AG09309 (cell line): Measurements from ENCODE around the gene FGD5.

Experiments used
- DNase-seq: peaks from one replicate; pipeline ENCODE4 v3.0.0-alpha.2; 2010; ENCODE audit warnings: low read depth
- H3K4me3 ChIP-seq: 2 replicates; pipeline ENCODE4 v1.5.1; 2011; ENCODE audit warnings: mild to moderate bottlenecking, low read depth, low read length, moderate library complexity; ENCODE audit not compliant: control insufficient read depth
- TF ChIP-seq, protein P1 (sequence below): IDR thresholded peaks from 2 replicates; pipeline ENCODE4 v1.5.1; 2011; ENCODE audit warnings: mild to moderate bottlenecking, low read depth, low read length, inconsistent platforms; ENCODE audit not compliant: insufficient read depth, control insufficient read depth; ENCODE audit errors: missing control alignments

Gene FGD5, protein sequence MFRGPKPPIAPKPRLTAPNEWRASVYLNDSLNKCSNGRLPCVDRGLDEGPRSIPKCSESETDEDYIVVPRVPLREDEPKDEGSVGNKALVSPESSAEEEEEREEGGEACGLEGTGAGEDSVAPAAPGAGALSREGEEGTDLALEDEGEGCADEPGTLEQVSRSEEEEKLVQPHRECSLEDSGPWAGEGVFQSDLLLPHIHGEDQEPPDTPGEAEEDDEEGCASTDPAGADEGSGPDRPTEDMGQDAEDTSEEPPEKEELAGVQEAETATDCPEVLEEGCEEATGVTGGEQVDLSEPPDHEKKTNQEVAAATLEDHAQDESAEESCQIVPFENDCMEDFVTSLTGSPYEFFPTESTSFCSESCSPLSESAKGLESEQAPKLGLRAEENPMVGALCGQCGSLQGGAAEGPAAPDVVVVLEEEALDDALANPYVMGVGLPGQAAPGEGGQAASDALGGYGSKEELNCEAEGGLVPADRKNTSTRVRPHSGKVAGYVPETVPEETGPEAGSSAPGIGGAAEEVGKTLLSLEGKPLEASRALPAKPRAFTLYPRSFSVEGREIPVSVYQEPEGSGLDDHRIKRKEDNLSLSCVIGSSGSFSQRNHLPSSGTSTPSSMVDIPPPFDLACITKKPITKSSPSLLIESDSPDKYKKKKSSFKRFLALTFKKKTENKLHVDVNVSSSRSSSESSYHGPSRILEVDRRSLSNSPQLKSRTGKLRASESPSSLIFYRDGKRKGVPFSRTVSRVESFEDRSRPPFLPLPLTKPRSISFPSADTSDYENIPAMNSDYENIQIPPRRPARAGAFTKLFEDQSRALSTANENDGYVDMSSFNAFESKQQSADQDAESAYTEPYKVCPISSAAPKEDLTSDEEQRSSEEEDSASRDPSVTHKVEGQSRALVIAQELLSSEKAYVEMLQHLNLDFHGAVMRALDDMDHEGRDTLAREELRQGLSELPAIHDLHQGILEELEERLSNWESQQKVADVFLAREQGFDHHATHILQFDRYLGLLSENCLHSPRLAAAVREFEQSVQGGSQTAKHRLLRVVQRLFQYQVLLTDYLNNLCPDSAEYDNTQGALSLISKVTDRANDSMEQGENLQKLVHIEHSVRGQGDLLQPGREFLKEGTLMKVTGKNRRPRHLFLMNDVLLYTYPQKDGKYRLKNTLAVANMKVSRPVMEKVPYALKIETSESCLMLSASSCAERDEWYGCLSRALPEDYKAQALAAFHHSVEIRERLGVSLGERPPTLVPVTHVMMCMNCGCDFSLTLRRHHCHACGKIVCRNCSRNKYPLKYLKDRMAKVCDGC (N-terminal part only)

GRCh38 chr3:14818804-14819500 is at the start of gene FGD5:
Gene FGD5, plus strand, starts transcription at chr3:14818962. Its CDS starts 110 bp downstream, at chr3:14819072.
- TF ChIP-seq, protein P1, sequence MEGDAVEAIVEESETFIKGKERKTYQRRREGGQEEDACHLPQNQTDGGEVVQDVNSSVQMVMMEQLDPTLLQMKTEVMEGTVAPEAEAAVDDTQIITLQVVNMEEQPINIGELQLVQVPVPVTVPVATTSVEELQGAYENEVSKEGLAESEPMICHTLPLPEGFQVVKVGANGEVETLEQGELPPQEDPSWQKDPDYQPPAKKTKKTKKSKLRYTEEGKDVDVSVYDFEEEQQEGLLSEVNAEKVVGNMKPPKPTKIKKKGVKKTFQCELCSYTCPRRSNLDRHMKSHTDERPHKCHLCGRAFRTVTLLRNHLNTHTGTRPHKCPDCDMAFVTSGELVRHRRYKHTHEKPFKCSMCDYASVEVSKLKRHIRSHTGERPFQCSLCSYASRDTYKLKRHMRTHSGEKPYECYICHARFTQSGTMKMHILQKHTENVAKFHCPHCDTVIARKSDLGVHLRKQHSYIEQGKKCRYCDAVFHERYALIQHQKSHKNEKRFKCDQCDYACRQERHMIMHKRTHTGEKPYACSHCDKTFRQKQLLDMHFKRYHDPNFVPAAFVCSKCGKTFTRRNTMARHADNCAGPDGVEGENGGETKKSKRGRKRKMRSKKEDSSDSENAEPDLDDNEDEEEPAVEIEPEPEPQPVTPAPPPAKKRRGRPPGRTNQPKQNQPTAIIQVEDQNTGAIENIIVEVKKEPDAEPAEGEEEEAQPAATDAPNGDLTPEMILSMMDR: no peak
- DNase-seq: no peak
- H3K4me3 ChIP-seq: no peak within 1 kb of the TSS

GRCh38 chr3:14769544-14770325 is 49.0 kb upstream of the FGD5 start:
- no peak overlapping the region for H3K4me3 ChIP-seq
- no peak for DNase-seq
- TF ChIP-seq, protein P1: no peak

GRCh38 chr3:14770591-14770990 is 48.2 kb upstream of the FGD5 start:
- DNase-seq: no peak

DNA sequence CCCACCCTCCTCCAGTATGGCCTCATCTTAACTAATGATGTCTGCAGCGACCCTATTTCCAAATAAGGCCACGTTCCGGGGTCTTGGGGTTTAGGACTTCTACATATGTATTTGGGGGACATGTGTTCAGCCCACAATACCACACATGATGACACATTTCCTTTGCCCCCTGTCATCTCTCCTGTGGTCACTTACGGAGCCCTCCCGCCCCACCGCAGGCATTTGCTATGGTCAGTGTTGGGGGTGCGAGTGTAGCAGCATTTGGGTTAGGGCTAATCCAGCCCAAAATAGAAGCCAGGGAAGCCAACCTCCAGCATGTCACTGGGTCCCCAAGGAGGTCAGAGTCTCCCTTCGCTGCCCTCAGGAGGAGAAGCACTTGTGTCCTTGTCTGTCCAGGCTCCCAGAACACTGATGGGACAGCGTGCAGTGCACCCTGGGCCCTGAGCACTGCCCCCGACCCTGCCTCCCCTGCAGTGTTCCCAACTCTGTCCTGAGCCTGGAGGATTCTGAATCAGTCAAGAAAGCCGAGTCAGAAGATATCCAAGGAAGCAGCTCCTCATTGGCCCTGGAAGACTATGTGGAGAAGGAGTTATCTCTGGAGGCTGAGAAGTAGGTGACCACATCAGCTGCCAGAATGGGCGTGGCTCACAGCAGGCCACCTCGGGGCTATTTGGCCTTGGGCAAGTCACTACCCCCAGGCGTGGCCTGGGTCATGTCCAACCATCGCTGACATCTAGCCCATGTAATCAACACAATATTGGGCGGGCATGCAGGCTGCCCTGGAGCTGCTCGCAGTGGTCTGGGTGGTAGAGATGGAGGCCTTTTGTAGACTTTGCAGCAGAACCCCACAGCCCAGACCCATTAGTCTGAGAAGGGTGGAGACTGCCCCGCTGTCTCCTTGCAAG is 46.9 kb upstream of the FGD5 start:
- no peak overlapping the region for H3K4me3 ChIP-seq
- TF ChIP-seq, protein P1: no peak
- DNase-seq: no peak

More at GRCh38 chr3:14770591-14770990, 48.2 kb upstream of the FGD5 start:
- H3K4me3 ChIP-seq: no peak overlapping the region
- TF ChIP-seq, protein P1: no peak

DNA sequence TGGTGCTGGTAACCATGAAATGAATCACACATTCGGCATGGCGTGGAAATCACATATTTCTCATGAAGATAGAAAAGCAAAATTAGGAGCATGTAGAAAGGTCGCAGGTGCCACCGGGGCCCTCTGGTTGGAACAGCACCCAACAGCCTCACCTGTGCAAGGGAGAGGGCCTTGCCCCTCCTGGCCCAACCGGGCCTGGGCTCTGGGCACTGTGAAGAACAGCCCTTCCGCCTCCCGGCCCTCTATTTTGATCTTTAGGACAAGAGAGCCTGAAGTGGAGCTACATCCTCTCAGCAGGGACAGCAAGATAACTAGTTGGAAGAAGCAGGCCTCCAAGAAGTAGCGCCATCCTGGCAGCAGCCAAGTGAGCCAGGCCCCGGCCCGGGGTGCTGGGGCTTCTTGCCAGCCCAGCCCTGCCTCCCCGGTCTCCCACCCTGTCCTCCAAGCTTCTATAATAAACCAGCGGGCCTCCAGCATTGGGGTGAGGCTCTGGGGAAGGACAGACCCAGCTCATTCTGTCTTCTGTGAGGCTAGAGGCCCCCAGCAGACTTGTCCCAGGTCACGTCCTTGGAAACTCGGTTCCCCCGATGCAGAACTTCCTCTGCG is 46.1 kb upstream of the FGD5 start:
- TF ChIP-seq, protein P1: no peak
- no peak overlapping the region for H3K4me3 ChIP-seq
- no peak for DNase-seq
